A549 (cell line): ENCODE results near the gene SIAH3.

Experiments used
- ATOH8 ChIP-seq: fragments of 250-450 bp; sonication (Bioruptor Pico); IDR thresholded peaks from 2 replicates; pipeline ENCODE4 v1.5.0; 2020; ENCODE audit warnings: low read depth, mild to moderate bottlenecking, moderate library complexity
- BHLHE40 ChIP-seq: IDR thresholded peaks from 2 replicates; pipeline ENCODE4 v1.6.1; 2012; ENCODE audit warnings: low read depth, low read length, inconsistent platforms
- CBX2 ChIP-seq: fragments of 200-600 bp; sonication (generic); IDR thresholded peaks from 2 replicates; pipeline ENCODE4 v1.6.1; 2016; ENCODE audit warnings: low read depth, mild to moderate bottlenecking, borderline replicate concordance
- CHD2 ChIP-seq: fragments of 150-350 bp; IDR thresholded peaks from 2 replicates; pipeline ENCODE4 v1.6.1; 2014; ENCODE audit warnings: low read length; ENCODE audit not compliant: partially characterized antibody
- CTCF ChIP-seq: fragments of >200 bp; sonication (Bioruptor Twin); formaldehyde crosslinking; IDR thresholded peaks from 3 replicates; pipeline ENCODE4 v1.5.1; 2016
- EP300 ChIP-seq, 2 experiments: fragments of >200 bp; sonication (Bioruptor Twin); formaldehyde crosslinking; IDR thresholded peaks; 2 replicates in 1 of 2; 3 replicates in 1 of 2; pipeline ENCODE4 v1.6.1; 2016 to 2017
- MAFK ChIP-seq: fragments of 450-650 bp; IDR thresholded peaks from 2 replicates; pipeline ENCODE4 v1.6.1; 2014; ENCODE audit not compliant: partially characterized antibody
- MYC ChIP-seq: IDR thresholded peaks from 2 replicates; pipeline ENCODE4 v1.6.1; 2012; ENCODE audit warnings: mild to moderate bottlenecking, inconsistent platforms, low read length, improper control_type of control experiment, borderline replicate concordance
- POLR2A ChIP-seq: IDR thresholded peaks from 2 replicates; pipeline ENCODE4 v1.6.1; 2012; ENCODE audit warnings: mild to moderate bottlenecking, low read length
- RFX5 ChIP-seq: fragments of 450-650 bp; IDR thresholded peaks from 2 replicates; pipeline ENCODE4 v1.7.1; 2014; ENCODE audit warnings: antibody characterized with exemption, mild to moderate bottlenecking, moderate library complexity
- RNF2 ChIP-seq: fragments of 200-600 bp; sonication (generic); IDR thresholded peaks from 2 replicates; pipeline ENCODE4 v1.6.1; 2016; ENCODE audit warnings: low read depth, mild to moderate bottlenecking, antibody characterized with exemption, moderate library complexity, borderline replicate concordance
- TFCP2L1 ChIP-seq: fragments of 250-450 bp; sonication (Bioruptor Pico); IDR thresholded peaks from 2 replicates; pipeline ENCODE4 v1.5.0; 2021; ENCODE audit warnings: mild to moderate bottlenecking

- TF ChIP-seq CBX2 = no peak
- TF ChIP-seq CTCF = no peak
- TF ChIP-seq BHLHE40 = no peak
- no peak for TF ChIP-seq EP300 (IDR thresholded peaks at IDR 0.05)
- no peak for TF ChIP-seq RNF2
- TF ChIP-seq MYC = no peak
- TF ChIP-seq RFX5 = no peak
- TF ChIP-seq POLR2A = no peak
- no peak for TF ChIP-seq TFCP2L1 (CRISPR knock-in tag)
- no peak for TF ChIP-seq MAFK
- TF ChIP-seq ATOH8 (CRISPR knock-in tag) = no peak
- TF ChIP-seq CHD2 = no peak
Measured at GRCh38 chr13:45770886-45771285, 80.7 kb downstream of the SIAH3 start.
